Measurements from ENCODE around the gene SPIN3.
"Not testable (repeated sequence)": the region's sequence is repeated elsewhere in the genome, so short reads cannot be mapped to it uniquely, and the experiment has no call there.

SPIN3 gene

DNA sequence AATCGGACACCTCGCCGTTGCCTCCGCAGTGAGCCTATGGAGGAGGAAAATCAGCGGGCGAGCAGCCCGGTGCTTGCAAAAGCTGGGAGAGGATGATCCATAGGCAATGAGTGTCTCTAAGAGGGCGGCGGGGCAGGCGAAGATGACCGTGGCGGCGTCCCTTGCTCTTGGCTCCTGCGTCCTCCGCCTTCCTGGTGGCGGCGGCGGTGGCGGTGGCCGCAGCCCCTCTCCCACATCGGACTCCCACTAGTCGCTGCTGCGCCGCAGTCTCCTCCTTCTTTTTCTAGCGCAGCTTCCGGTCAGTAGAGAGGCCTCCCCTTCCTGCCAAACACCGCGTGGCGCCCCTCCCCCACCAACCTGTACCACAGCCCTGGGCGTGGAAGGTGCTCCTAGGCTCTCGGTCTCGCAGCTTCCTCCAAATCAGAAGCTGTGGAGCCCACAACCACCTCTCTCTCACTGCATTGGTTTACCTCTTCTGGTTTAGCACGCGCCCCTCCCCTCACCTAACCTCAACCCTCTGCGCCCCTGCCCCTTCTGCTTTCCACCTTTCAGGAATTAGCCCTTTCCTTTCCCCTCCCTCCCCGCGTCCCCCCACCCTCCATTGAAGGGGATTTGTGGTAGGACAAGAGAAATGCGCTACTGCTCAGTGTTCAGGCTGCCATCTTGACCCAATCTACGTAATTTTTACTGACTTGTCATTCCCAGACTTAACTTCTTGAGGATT is at the start of gene SPIN3:
Gene SPIN3, minus strand, starts transcription at position 271 of the 724 bp plus-strand sequence. CDS start 594 bp downstream, outside the sequence.
- peak; percentile 8 to 45 (median 30) for DNase-seq

GRCh38 chrX:57044245-57044644 is 48.9 kb upstream of the SPIN3 start:
- no peak for DNase-seq

- not testable (repeated sequence) for DNase-seq
These were observed 41.9 kb upstream of the SPIN3 start for GRCh38 chrX:57037265-57037664.

DNA sequence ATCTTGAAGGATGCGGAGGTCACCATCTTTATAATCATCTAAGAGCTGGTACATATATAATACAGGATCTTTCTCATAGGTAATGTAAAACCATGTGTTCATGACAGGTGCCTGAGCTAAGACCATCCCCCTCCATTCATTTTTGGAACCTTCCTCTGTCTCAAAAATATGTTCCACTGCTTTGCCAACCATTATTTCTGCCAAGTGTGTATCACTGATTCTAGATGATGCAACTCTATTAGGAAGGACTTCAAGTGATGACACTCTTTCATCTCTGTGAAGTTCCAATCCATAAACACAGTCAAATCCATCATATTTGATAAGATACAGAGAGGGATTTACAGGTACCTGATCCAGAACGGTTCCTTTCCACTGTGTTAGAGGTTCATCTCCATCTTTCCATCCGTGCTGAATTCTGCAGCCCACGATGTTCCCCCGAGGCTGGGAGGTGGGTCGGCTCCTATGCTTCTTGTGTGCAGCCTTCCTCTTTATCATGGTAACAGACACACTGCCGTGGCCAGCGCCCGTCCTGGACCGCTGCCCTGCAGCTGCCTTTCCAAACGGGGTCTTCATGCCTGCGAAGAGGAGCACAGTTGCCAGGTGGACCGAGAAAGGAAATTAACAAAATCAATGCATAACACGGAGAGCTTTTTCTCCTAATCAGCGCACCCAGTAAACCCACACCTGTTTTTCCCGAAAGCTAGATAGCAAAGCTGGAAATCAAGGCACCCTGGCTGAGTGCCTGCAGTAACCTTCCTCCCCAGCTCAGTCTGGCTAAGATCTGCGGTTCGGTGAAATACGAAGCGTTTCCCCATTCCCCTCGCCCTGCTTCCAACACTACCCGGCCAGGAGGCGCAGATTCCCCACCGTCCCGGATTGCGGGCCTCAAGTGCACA is 718 bp downstream of the SPIN3 start:
- DNase-seq, result peak in 1 of 6 experiments; percentile 8

DNA sequence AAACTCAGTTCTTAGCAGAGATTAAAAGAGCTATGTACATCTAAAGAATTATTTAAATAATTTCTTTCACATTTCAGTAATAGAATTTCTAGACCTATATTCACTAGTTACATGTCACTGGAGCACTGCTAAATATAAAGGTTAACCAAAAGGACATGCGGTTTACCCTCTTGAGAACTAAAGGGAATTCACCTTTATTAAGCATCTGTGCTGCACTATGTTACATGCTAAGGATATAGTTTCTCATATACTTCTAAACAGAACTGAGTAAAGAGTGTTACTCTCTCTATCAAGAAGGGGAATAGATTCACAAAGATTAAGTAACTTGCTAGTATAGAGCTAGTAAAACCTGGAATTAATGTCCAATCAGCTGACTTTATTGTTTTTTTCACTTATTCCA is 7.6 kb downstream of the SPIN3 start:
- DNase-seq, result no peak

DNA sequence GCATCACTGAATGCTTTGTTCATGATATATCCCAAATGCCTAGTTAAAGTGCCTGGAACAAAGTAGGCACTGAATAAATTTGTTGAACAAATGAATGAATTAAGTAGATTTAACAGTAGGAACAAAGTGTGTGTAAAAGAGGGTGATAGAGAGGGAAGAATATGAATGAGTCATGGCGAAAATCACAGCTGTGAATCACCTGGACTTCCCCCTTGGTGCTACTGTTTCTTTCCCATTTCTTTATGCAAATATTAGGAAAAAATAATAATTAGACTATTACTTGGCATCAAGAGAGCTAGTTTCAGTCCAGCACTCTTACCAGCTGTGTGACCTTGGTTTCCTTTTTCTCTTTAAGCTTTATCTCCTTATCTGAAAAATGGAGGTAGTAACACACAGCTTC is 9.2 kb downstream of the SPIN3 start:
- no peak for DNase-seq

DNA sequence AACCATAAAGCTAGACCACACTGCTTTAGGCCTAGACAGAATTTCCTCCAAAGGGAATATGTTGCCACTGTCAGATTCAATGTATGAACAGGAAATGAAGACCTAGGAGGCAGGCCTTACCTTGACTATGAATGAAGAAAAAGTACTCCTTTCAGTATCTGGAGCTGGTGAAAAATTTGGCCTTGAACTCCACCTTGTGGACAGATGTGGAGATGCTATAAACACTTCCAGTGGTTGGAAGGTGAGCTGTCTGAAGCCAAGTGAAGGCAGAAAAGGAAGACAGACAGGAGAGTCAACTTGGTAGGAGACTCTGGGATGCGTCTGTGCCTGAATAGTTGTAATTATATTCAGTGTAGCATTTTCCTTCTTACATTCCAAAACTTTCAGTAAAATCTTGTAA is 17.2 kb downstream of the SPIN3 start:
- peak in 5 of 6 experiments; percentile 3 to 69 (median 24) for DNase-seq

- DNase-seq, result no peak
These were observed 19.7 kb downstream of the SPIN3 start for GRCh38 chrX:56975611-56976010.

GRCh38 chrX:56974408-56974807 is 20.9 kb downstream of the SPIN3 start:
- no peak for DNase-seq

- no peak for DNase-seq
These were observed 25.8 kb downstream of the SPIN3 start for GRCh38 chrX:56969559-56969958.

DNA sequence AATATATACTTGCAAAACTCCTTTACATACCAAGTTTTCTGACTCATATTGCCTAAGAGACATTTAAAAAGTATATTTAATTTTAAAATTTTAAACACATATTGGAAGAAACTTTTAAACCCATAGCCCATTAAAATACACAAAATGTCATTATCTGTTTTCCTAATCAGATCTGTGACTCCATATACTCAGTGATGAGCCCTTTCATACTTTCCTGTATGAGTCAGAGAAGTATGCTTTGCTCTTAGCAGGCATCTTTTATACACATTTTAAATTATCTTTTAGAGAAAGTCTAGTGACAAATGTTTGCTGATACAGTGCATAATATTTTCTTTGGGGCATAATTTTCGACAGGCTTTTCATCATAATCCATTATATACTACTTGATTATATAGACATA is 26.4 kb downstream of the SPIN3 start:
- no peak for DNase-seq

GRCh38 chrX:56963377-56963776 is 32.0 kb downstream of the SPIN3 start:
- DNase-seq, result peak in 3 of 6 experiments; percentile 33 to 51 (median 34)

- DNase-seq, result no peak
These were observed 47.6 kb downstream of the SPIN3 start for GRCh38 chrX:56947699-56948098.

- DNase-seq, result not testable (repeated sequence)
These were observed 49.1 kb downstream of the SPIN3 start for GRCh38 chrX:56946201-56946600.

DNA sequence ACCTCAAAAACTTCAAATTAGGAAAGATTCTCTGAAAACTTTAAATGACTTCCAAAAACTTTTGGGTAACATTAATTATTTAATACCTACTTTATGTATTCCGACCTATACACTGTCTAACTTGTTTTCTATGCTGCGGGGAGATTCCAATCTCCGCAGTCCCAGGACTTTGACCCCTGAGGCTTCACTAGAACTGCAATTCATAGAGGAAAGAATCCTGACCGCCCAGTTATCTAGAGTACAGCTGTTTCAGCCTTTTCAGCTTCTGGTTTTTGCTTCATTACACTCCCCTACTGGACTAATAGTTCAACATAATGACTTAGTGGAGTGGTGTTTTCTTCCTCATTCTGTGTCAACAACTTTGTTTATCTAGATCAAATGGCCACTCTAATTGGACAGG is 50.1 kb downstream of the SPIN3 start:
- DNase-seq, result not testable (repeated sequence)

DNA sequence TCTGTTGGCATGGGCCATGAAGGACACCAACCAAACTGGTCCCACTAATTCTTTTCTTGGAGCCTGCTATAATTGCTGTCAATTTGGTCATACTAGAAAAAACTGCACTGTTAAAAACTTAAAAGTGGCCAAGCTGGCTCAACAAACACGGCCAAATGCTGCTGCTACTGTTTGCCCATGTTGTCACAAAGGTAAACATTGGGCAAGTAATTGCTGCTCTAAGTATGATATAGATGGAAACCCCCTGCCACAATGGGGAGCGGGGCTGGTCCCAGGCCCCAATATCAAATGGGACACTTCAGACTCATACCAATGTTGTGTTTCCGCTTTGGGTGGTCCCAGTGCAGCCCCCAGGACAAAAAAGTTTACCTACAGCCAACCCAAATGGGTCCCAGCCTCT is 52.1 kb downstream of the SPIN3 start:
- DNase-seq, result no peak

Data from stimulated activated naive CD4-positive, alpha-beta T cell (primary cell).